H9 (cell line): ENCODE data around the gene ST6GAL1. TPM values are rescaled to one million over a fixed set of nuclear protein-coding genes. Genes with fewer than 3 reads are reported as not detected.
A peak's percentile ranks its signal among the peaks of the same experiment; 100 is the strongest.

Experiments
- DNase-seq: peaks from one replicate; pipeline ENCODE4 v3.0.0-alpha.2; 2017
- H2AFZ ChIP-seq: one replicate; pipeline ENCODE4 v1.6.1; 2013; ENCODE audit warnings: mild to moderate bottlenecking, low read length, control low read depth, moderate library complexity
- H2AK5ac ChIP-seq: 2 replicates; pipeline ENCODE4 v1.6.1; 2013; ENCODE audit warnings: low read length, control low read depth, mixed read lengths; ENCODE audit not compliant: insufficient read length
- H2BK120ac ChIP-seq: one replicate; pipeline ENCODE4 v1.6.1; 2013; ENCODE audit warnings: low read depth, mild to moderate bottlenecking, low read length, control low read depth, inconsistent platforms; ENCODE audit not compliant: poor library complexity, severe bottlenecking
- H2BK12ac ChIP-seq: 2 replicates; pipeline ENCODE4 v1.6.1; 2013; ENCODE audit warnings: low read length, control low read depth, mixed read lengths, low read depth; ENCODE audit not compliant: insufficient read length
- H2BK15ac ChIP-seq: 2 replicates; pipeline ENCODE4 v1.6.1; 2013; ENCODE audit warnings: low read depth, low read length, control low read depth
- H2BK20ac ChIP-seq: one replicate; pipeline ENCODE4 v1.6.1; 2013; ENCODE audit warnings: low read depth, mild to moderate bottlenecking, low read length, control low read depth, inconsistent platforms; ENCODE audit not compliant: poor library complexity, severe bottlenecking
- H2BK5ac ChIP-seq: 2 replicates; pipeline ENCODE4 v1.6.1; 2013; ENCODE audit warnings: low read length, control low read depth, mixed read lengths; ENCODE audit not compliant: insufficient read length
- H3K14ac ChIP-seq: 2 replicates; pipeline ENCODE4 v1.6.1; 2013; ENCODE audit warnings: low read length, control low read depth; ENCODE audit not compliant: insufficient read depth
- H3K18ac ChIP-seq: 2 replicates; pipeline ENCODE4 v1.6.1; 2013; ENCODE audit warnings: low read depth, mild to moderate bottlenecking, mixed read lengths, low read length, control low read depth; ENCODE audit not compliant: insufficient read length
- H3K23ac ChIP-seq: 2 replicates; pipeline ENCODE4 v1.6.1; 2013; ENCODE audit warnings: low read length, control low read depth, mixed read lengths, low read depth; ENCODE audit not compliant: insufficient read length
- H3K23me2 ChIP-seq: 2 replicates; pipeline ENCODE4 v1.6.1; 2013; ENCODE audit warnings: low read depth, mild to moderate bottlenecking, mixed read lengths, low read length, control low read depth; ENCODE audit not compliant: insufficient read length, poor library complexity, severe bottlenecking
- H3K27ac ChIP-seq: 2 replicates; pipeline ENCODE4 v1.5.1; 2013; ENCODE audit warnings: low read length, control low read depth, mixed read lengths, low read depth; ENCODE audit not compliant: insufficient read length
- H3K27me3 ChIP-seq: 2 replicates; pipeline ENCODE4 v1.6.1; 2013; ENCODE audit warnings: low read length, control low read depth, inconsistent platforms; ENCODE audit not compliant: insufficient read depth
- H3K4ac ChIP-seq: 2 replicates; pipeline ENCODE4 v1.6.1; 2013; ENCODE audit warnings: low read depth, mild to moderate bottlenecking, control low read depth, inconsistent platforms, low read length, moderate library complexity
- H3K4me1 ChIP-seq: 2 replicates; pipeline ENCODE4 v1.6.1; 2013; ENCODE audit warnings: low read length, control low read depth, inconsistent platforms; ENCODE audit not compliant: insufficient read depth
- H3K4me2 ChIP-seq: 2 replicates; pipeline ENCODE4 v1.6.1; 2013; ENCODE audit warnings: low read length, control low read depth, mixed read lengths; ENCODE audit not compliant: insufficient read length, insufficient read depth
- H3K56ac ChIP-seq: 2 replicates; pipeline ENCODE4 v1.6.1; 2013; ENCODE audit warnings: low read depth, mild to moderate bottlenecking, mixed read lengths, low read length, control low read depth; ENCODE audit not compliant: insufficient read length
- H3K79me1 ChIP-seq: 2 replicates; pipeline ENCODE4 v1.6.1; 2013; ENCODE audit warnings: low read depth, mild to moderate bottlenecking, moderate library complexity, low read length, control low read depth, inconsistent platforms; ENCODE audit not compliant: insufficient read depth, poor library complexity, severe bottlenecking
- H3K79me2 ChIP-seq: 2 replicates; pipeline ENCODE4 v1.6.1; 2013; ENCODE audit warnings: low read length, control low read depth, inconsistent platforms; ENCODE audit not compliant: insufficient read depth
- H3K9ac ChIP-seq: 2 replicates; pipeline ENCODE4 v1.6.1; 2013; ENCODE audit warnings: low read length, control low read depth, mixed read lengths; ENCODE audit not compliant: insufficient read length; ENCODE audit errors: extremely low read depth
- H3K9me3 ChIP-seq: one replicate; pipeline ENCODE4 v1.6.1; 2013; ENCODE audit warnings: low read depth, low read length, inconsistent platforms; ENCODE audit not compliant: control insufficient read depth
- H3T11ph ChIP-seq: one replicate; pipeline ENCODE4 v1.6.1; 2013; ENCODE audit warnings: mild to moderate bottlenecking, low read length, control low read depth, inconsistent platforms
- H4K20me1 ChIP-seq: one replicate; pipeline ENCODE4 v1.6.1; 2013; ENCODE audit not compliant: control insufficient read depth, insufficient read length, insufficient read depth
- H4K5ac ChIP-seq: 2 replicates; pipeline ENCODE4 v1.6.1; 2013; ENCODE audit warnings: low read depth, mild to moderate bottlenecking, mixed read lengths, low read length, control low read depth; ENCODE audit not compliant: insufficient read length
- H4K8ac ChIP-seq: replicated peaks from 2 replicates; pipeline ENCODE4 v1.6.1; 2013; ENCODE audit warnings: low read length, control low read depth, mixed read lengths, low read depth; ENCODE audit not compliant: insufficient read length
- H4K91ac ChIP-seq: 2 replicates; pipeline ENCODE4 v1.6.1; 2013; ENCODE audit warnings: low read depth, mild to moderate bottlenecking, moderate library complexity, mixed read lengths, low read length, control low read depth; ENCODE audit not compliant: insufficient read length
- H3K27ac Mint-ChIP-seq, 3 experiments: 2 replicates in 2 of 3; 3 replicates in 1 of 3; pipeline ENCODE4 v1.8.0; 2020 to 2021; ENCODE audit warnings: mixed read lengths in 3 of 3, mild to moderate bottlenecking in 1 of 3, moderate library complexity in 1 of 3
- H3K27me3 Mint-ChIP-seq: 2 replicates; pipeline ENCODE4 v1.8.0; 2021; ENCODE audit warnings: low read depth, mild to moderate bottlenecking, moderate library complexity, mixed read lengths
- H3K36me3 Mint-ChIP-seq, 3 experiments: 2 replicates in 2 of 3; 3 replicates in 1 of 3; pipeline ENCODE4 v1.8.0; 2020 to 2021; ENCODE audit warnings: low read depth in 3 of 3, mixed read lengths in 3 of 3; ENCODE audit not compliant: insufficient read depth in 1 of 3
- H3K4me1 Mint-ChIP-seq, 2 experiments: 2 replicates each; pipeline ENCODE4 v1.8.0; 2020; ENCODE audit warnings: mixed read lengths in 2 of 2
- H3K4me3 Mint-ChIP-seq, 2 experiments: 2 replicates in 1 of 2; 3 replicates in 1 of 2; pipeline ENCODE4 v1.8.0; 2020 to 2021; ENCODE audit warnings: mild to moderate bottlenecking in 2 of 2, mixed read lengths in 2 of 2, moderate library complexity in 1 of 2
- H3K9me3 Mint-ChIP-seq, 2 experiments: 2 replicates in 1 of 2; 3 replicates in 1 of 2; pipeline ENCODE4 v1.8.0; 2020; ENCODE audit warnings: mild to moderate bottlenecking in 2 of 2, mixed read lengths in 2 of 2, moderate library complexity in 1 of 2
- CTCF ChIP-seq: fragments of 200-600 bp; sonication (generic); conservative IDR thresholded peaks from 3 replicates; pipeline ENCODE4 v1.8.0; 2021; ENCODE audit warnings: antibody characterized with exemption, mild to moderate bottlenecking
- WGBS: extraction: QIAGEN DNeasy Blood & Tissue Kit; methylation state at CpG from one replicate; pipeline ENCODE4 v1.1.7; 2013; ENCODE audit warnings: missing lambda C conversion rate, low lambda C conversion rate, mixed read lengths; ENCODE audit not compliant: insufficient read length; ENCODE audit errors: extremely low coverage; 5-methylcytosine and 5-hydroxymethylcytosine counted together
- total RNA-seq: library from RNA; stranded (reverse); gene quantifications from 2 replicates; pipeline ENCODE4 v1.2.1, GENCODE V29; 2021

ST6GAL1 gene
- total RNA-seq, 1 experiment from 2014 or later = 139 TPM

- Histone ChIP-seq H2AFZ (no peak overlapping the region), H2BK5ac (no peak overlapping the region), H4K5ac (no peak overlapping the region), H3K4ac (no peak overlapping the region), H3K4me1 (0 out of 2 replicates have a peak, but pooled peaks cover 2% of the 10 kb centered on the region), H3K23me2 (peaks cover 15% of the 10 kb centered on the region), H3K79me2 (peaks cover 16% of the 10 kb centered on the region), H3K23ac (no peak overlapping the region), H2BK120ac (no peak overlapping the region), H2BK20ac (no peak overlapping the region), H2AK5ac (no peak overlapping the region), H3K56ac (no peak overlapping the region), H2BK15ac (no peak overlapping the region), H3K14ac (no peak overlapping the region), H3K27ac (no peak overlapping the region), H3K9me3 (no peaks in the 10 kb centered on the region), H3K27me3 (no peaks in the 10 kb centered on the region; the same call in 1 of the 2 replicates), H3K79me1 (peaks cover 7% of the 10 kb centered on the region), H4K8ac (no peak overlapping the region), H4K20me1 (no peaks in the 10 kb centered on the region), H2BK12ac (no peak overlapping the region), H3T11ph (no peak overlapping the region), H3K18ac (no peak overlapping the region), H4K91ac (no peak overlapping the region), H3K4me2 (peak overlapping the region; percentile 94), H3K9ac (no peak overlapping the region)
- DNase-seq = no peak
- peaks cover 35 to 36% of the 10 kb centered on the region in 2 experiments for H3K4me1 Mint-ChIP-seq
- peaks cover 19% of the 10 kb centered on the region for H3K27me3 Mint-ChIP-seq
- WGBS = no CpG with 5 or more reads among the region's 12 CpGs
- H3K36me3 Mint-ChIP-seq = peaks cover 22 to 26% (median 23%) of the 10 kb centered on the region in 3 experiments
- H3K4me3 Mint-ChIP-seq = peak overlapping the region; percentile 86 to 96
- peak overlapping the region in 2 of 3 experiments; percentile 72 to 97; a peak in 4 of 7 replicates for H3K27ac Mint-ChIP-seq
- H3K9me3 Mint-ChIP-seq = peaks cover 0 to 4% of the 10 kb centered on the region in 2 experiments; a peak in 3 of 5 replicates
- no peak for TF ChIP-seq CTCF
Measured at GRCh38 chr3:186929685-186930084, 641 bp upstream of the ST6GAL1 start.
